Measurements from ENCODE around the gene PLAAT3.

The PLAAT3 gene

DNA sequence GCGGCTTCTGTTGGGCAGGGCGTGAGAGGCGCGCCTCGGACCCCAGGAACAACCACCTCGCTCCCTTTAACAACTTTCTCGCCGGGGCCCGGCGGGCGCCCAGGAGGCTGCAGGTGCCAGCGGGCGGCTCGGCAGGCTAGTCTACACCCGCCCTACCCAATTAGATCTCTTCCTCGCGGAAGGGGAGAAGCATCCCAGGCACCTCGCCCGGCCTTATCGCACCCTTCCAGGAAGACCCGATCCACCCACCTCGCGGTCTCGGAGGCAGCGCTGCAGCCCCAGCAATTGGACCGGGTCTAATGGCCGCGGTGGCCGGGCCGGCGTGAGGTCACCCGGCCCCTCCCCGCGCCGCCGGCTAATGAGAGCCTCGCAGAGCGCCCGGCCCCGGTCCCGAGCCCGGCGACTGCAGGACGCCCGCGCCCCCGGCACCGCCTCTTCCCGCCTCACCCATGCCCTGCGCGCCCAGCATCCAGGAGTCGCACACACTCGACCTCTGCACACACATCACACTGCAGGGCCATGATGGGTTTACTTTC is at the start of gene PLAAT3:
TSS of gene PLAAT3 (minus strand) at position 298 of the 536 bp plus-strand sequence. CDS start 419 bp downstream, outside the sequence.
- peak; percentile 79 for DNase-seq (ENCODE audit: low spot score)
- TF ChIP-seq, protein P1, sequence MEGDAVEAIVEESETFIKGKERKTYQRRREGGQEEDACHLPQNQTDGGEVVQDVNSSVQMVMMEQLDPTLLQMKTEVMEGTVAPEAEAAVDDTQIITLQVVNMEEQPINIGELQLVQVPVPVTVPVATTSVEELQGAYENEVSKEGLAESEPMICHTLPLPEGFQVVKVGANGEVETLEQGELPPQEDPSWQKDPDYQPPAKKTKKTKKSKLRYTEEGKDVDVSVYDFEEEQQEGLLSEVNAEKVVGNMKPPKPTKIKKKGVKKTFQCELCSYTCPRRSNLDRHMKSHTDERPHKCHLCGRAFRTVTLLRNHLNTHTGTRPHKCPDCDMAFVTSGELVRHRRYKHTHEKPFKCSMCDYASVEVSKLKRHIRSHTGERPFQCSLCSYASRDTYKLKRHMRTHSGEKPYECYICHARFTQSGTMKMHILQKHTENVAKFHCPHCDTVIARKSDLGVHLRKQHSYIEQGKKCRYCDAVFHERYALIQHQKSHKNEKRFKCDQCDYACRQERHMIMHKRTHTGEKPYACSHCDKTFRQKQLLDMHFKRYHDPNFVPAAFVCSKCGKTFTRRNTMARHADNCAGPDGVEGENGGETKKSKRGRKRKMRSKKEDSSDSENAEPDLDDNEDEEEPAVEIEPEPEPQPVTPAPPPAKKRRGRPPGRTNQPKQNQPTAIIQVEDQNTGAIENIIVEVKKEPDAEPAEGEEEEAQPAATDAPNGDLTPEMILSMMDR (IDR thresholded peaks at IDR 0.05; ENCODE audit: borderline replicate concordance, control extremely low read depth, extremely low read depth, insufficient read depth, missing control alignments) = no peak
- in situ Hi-C loops (cut with MboI; ENCODE audit: low sequenced_read_pairs, unreplicated experiment) = no loop called here

DNA sequence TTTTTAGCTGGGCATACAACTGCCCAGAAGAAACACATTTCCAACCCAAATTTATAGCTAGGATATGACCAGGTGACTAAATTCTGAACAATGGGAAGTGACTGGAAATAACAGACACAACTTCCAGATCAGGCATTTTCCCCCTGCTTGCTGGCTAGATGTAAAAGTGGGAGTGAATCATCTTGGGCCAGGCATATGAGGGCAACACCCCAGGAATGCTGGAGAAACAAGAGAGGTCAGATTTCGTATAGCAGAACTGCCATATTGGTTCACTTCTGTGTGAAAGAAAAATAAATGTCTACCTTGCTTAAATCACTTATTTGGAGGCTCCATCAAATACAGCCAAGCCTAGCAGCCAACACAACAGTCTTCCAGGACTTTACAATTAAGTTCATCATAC is 49.6 kb upstream of the PLAAT3 start:
- no peak for DNase-seq (ENCODE audit: low spot score)
- in situ Hi-C loops (cut with MboI; ENCODE audit: low sequenced_read_pairs, unreplicated experiment) = no loop called here

DNA sequence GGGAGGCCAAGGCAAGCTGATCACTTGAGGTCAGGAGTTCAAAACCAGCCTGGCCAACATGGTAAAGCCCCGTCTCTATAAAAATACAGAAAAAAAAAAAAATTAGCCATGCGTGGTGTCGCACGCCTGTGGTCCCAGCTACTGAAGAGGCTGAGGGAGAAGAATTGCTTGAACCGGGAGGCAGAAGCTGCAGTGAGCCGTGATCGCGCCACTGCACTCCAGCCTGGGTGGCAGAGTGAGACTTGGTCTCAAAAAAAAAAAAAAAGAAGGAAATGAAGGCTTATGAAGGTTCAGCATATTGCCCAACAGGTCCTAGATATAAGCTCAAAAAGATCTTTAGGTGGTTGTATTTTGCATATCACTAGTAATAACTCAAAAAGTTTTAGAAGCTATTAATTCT is 46.7 kb upstream of the PLAAT3 start:
- DNase-seq (ENCODE audit: low spot score) = no peak
- TF ChIP-seq, protein P1 (IDR thresholded peaks at IDR 0.05; ENCODE audit: borderline replicate concordance, control extremely low read depth, extremely low read depth, insufficient read depth, missing control alignments) = no peak
- in situ Hi-C loops (cut with MboI; ENCODE audit: low sequenced_read_pairs, unreplicated experiment) = no loop called here

More for the DNA sequence above, 49.6 kb upstream of the PLAAT3 start:
- TF ChIP-seq, protein P1 (IDR thresholded peaks at IDR 0.05; ENCODE audit: borderline replicate concordance, control extremely low read depth, extremely low read depth, insufficient read depth, missing control alignments) = no peak

DNA sequence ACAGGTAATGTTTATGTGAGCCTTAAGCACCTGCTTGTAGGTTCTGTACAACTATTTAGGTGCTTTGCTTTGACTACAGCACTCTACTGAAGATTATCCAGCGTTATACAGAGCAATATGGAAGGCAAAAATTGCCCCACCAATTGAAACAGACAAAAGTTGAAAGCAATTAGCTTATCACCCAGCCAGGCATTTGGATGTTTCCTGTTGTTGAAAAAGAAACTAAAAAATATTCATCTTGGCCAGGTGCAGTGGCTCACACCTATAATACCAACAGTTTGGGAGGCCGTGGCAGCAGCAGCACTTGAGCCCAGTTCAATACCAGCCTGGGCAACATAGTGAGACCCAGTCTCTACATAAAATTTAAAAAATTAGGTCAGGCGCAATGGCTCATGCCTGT is 38.4 kb upstream of the PLAAT3 start:
- TF ChIP-seq, protein P1 (IDR thresholded peaks at IDR 0.05; ENCODE audit: borderline replicate concordance, control extremely low read depth, extremely low read depth, insufficient read depth, missing control alignments) = no peak
- no peak for DNase-seq (ENCODE audit: low spot score)
- in situ Hi-C loops (cut with MboI; ENCODE audit: low sequenced_read_pairs, unreplicated experiment) = no loop called here

DNA sequence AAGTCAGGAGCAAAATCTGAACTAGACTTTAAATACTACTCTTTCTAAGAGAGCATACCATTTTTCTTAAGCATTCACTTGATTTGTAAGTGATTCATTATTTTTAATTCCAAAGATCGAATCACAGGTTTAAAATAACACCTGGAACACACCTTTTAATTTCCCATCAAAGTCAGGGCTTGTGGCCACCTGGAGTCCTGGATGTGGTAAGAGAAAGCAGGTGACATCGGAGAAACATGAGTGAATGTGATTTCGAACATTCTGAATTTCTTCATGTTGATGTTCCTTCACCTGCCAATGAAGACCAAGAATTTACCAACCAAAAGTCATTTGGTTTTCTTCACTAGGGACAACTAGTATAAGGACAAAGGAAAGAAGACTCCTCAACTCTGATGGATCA is 29.0 kb upstream of the PLAAT3 start:
- DNase-seq (ENCODE audit: low spot score) = no peak
- TF ChIP-seq, protein P1 (IDR thresholded peaks at IDR 0.05; ENCODE audit: borderline replicate concordance, control extremely low read depth, extremely low read depth, insufficient read depth, missing control alignments) = no peak
- in situ Hi-C loops (cut with MboI; ENCODE audit: low sequenced_read_pairs, unreplicated experiment) = no loop called here

DNA sequence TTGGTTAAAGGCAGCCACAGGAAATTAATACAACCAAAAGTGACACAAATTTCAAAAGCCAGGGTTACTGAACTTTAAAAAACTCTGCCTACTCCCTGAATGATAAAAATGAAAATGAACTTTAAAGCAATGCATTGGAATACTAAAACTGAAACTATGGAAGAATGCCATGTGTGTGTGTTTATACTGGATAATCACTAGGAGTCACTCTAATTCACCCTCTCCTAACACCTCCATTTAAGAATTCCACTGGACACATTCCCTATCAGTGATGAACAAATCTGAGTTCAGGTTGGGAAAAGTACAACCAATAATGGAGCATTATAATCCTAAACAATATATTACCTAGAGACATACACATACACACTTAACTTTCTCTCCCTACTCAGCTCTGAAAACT is 27.5 kb upstream of the PLAAT3 start:
- no peak for DNase-seq (ENCODE audit: low spot score)
- TF ChIP-seq, protein P1 (IDR thresholded peaks at IDR 0.05; ENCODE audit: borderline replicate concordance, control extremely low read depth, extremely low read depth, insufficient read depth, missing control alignments) = no peak
- in situ Hi-C loops (cut with MboI; ENCODE audit: low sequenced_read_pairs, unreplicated experiment) = no loop called here
